LNCAP (cell line): ENCODE data around the gene CDC37L1.
A peak's percentile ranks its signal among the peaks of the same experiment; 100 is the strongest.

Experiments
- TF ChIP-seq, protein P1 (sequence below): fragments of 450-650 bp; IDR thresholded peaks from 2 replicates; pipeline ENCODE4 v1.5.1; 2017; ENCODE audit warnings: mild to moderate bottlenecking

The CDC37L1 gene

DNA sequence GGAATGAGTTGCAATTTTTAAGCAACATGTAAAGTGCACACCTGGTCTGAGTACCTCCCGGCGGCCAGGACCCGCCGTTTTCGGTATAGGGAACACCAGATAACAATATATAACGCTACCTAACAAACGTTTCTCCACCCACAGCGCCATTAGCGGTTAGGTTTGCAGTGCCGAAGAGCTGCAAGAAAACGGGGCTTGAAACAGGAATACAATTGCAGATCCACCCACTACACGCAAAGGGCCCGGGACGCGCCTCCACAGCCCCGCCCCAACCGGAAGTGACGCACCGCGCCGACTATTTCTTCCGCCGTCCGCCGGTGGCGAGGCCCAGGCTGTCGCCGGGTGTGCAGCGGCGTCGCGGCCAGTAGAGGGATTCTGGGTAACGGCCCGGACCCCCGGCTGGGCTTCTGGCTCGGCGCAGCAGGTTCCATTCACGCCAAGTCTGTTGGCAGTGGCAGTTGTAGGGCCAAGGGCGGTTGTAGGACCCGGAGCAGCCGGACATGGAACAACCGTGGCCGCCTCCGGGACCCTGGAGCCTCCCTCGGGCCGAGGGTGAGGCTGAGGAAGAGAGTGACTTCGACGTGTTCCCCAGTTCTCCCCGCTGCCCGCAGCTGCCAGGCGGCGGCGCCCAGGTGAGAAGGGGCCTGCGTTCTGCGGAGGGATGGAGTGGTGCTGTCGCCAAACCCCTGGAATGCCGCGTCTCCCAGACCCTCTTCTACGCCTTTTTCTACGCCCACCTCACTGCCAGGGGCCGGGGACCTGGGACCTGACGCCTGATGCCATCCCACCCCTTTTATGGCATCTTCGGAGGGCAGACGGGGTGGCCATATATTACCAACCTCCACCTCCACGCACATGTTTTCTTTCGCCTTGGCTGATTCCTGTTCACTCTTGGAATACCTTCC, at the start of gene CDC37L1:
TSS of gene CDC37L1 (plus strand) at position 302 of the 905 bp plus-strand sequence. CDS start at position 501, 199 bp downstream.
- TF ChIP-seq, protein P1, sequence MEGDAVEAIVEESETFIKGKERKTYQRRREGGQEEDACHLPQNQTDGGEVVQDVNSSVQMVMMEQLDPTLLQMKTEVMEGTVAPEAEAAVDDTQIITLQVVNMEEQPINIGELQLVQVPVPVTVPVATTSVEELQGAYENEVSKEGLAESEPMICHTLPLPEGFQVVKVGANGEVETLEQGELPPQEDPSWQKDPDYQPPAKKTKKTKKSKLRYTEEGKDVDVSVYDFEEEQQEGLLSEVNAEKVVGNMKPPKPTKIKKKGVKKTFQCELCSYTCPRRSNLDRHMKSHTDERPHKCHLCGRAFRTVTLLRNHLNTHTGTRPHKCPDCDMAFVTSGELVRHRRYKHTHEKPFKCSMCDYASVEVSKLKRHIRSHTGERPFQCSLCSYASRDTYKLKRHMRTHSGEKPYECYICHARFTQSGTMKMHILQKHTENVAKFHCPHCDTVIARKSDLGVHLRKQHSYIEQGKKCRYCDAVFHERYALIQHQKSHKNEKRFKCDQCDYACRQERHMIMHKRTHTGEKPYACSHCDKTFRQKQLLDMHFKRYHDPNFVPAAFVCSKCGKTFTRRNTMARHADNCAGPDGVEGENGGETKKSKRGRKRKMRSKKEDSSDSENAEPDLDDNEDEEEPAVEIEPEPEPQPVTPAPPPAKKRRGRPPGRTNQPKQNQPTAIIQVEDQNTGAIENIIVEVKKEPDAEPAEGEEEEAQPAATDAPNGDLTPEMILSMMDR, result peak; percentile 55

- TF ChIP-seq, protein P1, result no peak
Measured at GRCh38 chr9:4630836-4631235, 48.5 kb upstream of the CDC37L1 start.

GRCh38 chr9:4638968-4639367, 40.4 kb upstream of the CDC37L1 start:
- TF ChIP-seq, protein P1, result no peak

DNA sequence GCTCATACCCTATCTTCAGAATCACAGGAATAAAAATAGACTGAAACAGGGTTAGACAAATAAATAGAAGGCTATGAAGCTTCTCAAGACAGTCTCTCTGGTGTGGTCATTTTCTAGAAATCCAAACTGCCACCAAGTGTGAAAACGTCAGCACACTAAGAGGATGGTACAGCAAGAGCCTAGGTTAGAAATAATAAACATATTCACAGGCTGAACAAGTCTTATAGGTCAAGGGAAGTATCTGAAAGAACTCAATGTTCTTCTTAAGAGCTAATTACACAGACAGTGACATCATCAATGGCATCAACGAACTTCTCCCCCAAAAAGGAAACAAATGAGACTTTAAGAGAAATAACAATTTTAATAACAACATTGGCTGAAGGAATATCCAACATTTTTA, 39.9 kb upstream of the CDC37L1 start:
- TF ChIP-seq, protein P1, result no peak

- TF ChIP-seq, protein P1, result peak; percentile 61
Measured at GRCh38 chr9:4640027-4640426, 39.3 kb upstream of the CDC37L1 start.

GRCh38 chr9:4642351-4642750, 37.0 kb upstream of the CDC37L1 start:
- TF ChIP-seq, protein P1, result no peak

GRCh38 chr9:4654084-4654483, 25.3 kb upstream of the CDC37L1 start:
- TF ChIP-seq, protein P1, result no peak
